ENCODE data around the gene ACY1. TPM values are rescaled to one million over a fixed set of nuclear protein-coding genes. Genes with fewer than 3 reads are reported as not detected.

ACY1 gene
- total and polyA plus RNA-seq, 11 donors: 14.8 to 45.3 (median 25.4) TPM

DNA sequence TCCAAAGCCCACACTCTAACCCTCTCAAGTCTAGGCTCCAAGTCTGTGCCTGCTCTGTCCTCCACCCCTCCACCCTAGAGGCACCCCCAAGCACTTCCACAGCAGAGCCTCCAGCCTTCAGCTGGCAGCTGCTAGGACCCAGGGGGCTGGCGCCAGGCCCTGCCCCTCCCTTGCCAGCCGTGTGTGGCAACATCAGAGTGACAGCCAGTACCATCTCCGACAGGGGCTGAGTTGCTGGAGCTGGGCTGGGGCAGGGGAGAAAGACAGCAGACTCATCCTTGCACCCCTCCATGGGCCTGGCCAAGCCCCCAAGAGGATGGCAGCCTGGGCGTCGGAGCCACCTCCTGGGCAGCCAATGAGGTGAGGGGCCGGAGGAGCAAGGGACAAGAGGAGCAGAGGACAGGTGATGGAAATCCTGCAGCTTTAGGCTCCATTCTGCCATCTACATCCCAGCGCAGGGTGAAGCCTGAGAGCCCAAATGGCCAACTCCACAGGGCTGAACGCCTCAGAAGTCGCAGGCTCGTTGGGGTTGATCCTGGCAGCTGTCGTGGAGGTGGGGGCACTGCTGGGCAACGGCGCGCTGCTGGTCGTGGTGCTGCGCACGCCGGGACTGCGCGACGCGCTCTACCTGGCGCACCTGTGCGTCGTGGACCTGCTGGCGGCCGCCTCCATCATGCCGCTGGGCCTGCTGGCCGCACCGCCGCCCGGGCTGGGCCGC, 28.0 kb upstream of the ACY1 start, which contains the start of gene GPR62:
TSS of gene GPR62 (plus strand) at position 207 of the 718 bp plus-strand sequence. CDS start at position 479, 272 bp downstream.
- Histone ChIP-seq H3K9me3 (no peaks in the 10 kb centered on the region), H3K27me3 (peaks cover 0 to 21% (median 0%) of the 10 kb centered on the region in 9 donors), H3K27ac (peak within 1 kb of the TSS; percentile 16 to 90 (median 79)), H3K36me3 (peaks cover 0 to 29% (median 18%) of the 10 kb centered on the region in 9 donors), H3K4me3 (peak within 1 kb of the TSS; percentile 9 to 62 (median 52)), H3K4me1 (peaks cover 0 to 27% (median 11%) of the 10 kb centered on the region in 12 donors)
- TF ChIP-seq POLR2A (IDR thresholded peaks at IDR 0.05): no peak
- TF ChIP-seq, protein P1, sequence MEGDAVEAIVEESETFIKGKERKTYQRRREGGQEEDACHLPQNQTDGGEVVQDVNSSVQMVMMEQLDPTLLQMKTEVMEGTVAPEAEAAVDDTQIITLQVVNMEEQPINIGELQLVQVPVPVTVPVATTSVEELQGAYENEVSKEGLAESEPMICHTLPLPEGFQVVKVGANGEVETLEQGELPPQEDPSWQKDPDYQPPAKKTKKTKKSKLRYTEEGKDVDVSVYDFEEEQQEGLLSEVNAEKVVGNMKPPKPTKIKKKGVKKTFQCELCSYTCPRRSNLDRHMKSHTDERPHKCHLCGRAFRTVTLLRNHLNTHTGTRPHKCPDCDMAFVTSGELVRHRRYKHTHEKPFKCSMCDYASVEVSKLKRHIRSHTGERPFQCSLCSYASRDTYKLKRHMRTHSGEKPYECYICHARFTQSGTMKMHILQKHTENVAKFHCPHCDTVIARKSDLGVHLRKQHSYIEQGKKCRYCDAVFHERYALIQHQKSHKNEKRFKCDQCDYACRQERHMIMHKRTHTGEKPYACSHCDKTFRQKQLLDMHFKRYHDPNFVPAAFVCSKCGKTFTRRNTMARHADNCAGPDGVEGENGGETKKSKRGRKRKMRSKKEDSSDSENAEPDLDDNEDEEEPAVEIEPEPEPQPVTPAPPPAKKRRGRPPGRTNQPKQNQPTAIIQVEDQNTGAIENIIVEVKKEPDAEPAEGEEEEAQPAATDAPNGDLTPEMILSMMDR (IDR thresholded peaks at IDR 0.05): no peak
- 22 to 58% (median 30%) methylated on average over 9 to 33 of the region's 33 CpGs for WGBS, 4 donors
- intact Hi-C loops (cut with DNase I): no loop called here
- DNase-seq (peak in 2 of 5 donors; percentile 25 to 30), ATAC-seq (peak in 1 of 4 donors; percentile 5)

DNA sequence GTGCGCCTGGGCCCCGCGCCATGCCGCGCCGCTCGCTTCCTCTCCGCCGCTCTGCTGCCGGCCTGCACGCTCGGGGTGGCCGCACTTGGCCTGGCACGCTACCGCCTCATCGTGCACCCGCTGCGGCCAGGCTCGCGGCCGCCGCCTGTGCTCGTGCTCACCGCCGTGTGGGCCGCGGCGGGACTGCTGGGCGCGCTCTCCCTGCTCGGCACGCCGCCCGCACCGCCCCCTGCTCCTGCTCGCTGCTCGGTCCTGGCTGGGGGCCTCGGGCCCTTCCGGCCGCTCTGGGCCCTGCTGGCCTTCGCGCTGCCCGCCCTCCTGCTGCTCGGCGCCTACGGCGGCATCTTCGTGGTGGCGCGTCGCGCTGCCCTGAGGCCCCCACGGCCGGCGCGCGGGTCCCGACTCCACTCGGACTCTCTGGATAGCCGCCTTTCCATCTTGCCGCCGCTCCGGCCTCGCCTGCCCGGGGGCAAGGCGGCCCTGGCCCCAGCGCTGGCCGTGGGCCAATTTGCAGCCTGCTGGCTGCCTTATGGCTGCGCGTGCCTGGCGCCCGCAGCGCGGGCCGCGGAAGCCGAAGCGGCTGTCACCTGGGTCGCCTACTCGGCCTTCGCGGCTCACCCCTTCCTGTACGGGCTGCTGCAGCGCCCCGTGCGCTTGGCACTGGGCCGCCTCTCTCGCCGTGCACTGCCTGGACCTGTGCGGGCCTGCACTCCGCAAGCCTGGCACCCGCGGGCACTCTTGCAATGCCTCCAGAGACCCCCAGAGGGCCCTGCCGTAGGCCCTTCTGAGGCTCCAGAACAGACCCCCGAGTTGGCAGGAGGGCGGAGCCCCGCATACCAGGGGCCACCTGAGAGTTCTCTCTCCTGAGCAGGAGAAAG, 27.2 kb upstream of the ACY1 start:
- H3K36me3 ChIP-seq: peaks cover 0 to 34% (median 22%) of the 10 kb centered on the region in 9 donors
- WGBS, 4 donors: 2 to 4% (median 4%) methylated on average over 50 to 97 of the region's 97 CpGs
- peak overlapping the region; percentile 16 to 90 (median 79) for H3K27ac ChIP-seq
- peaks cover 0 to 27% (median 11%) of the 10 kb centered on the region in 12 donors for H3K4me1 ChIP-seq
- ATAC-seq (peak; percentile 18 to 87 (median 74)), DNase-seq (peak; percentile 67 to 84 (median 72))
- H3K27me3 ChIP-seq: peaks cover 0 to 21% (median 0%) of the 10 kb centered on the region in 9 donors
- intact Hi-C loops (cut with DNase I): loop anchor here in 1 of 10 donors (1.0 kb wide), 1 partner anchor 14 kb away; the partner anchor contains the start of gene PARP3
- H3K9me3 ChIP-seq: no peaks in the 10 kb centered on the region
- peak overlapping the region; percentile 9 to 62 (median 52) for H3K4me3 ChIP-seq
- TF ChIP-seq POLR2A (IDR thresholded peaks at IDR 0.05): no peak
- TF ChIP-seq, protein P1 (IDR thresholded peaks at IDR 0.05): peak; percentile 23 to 57 (median 41)

DNA sequence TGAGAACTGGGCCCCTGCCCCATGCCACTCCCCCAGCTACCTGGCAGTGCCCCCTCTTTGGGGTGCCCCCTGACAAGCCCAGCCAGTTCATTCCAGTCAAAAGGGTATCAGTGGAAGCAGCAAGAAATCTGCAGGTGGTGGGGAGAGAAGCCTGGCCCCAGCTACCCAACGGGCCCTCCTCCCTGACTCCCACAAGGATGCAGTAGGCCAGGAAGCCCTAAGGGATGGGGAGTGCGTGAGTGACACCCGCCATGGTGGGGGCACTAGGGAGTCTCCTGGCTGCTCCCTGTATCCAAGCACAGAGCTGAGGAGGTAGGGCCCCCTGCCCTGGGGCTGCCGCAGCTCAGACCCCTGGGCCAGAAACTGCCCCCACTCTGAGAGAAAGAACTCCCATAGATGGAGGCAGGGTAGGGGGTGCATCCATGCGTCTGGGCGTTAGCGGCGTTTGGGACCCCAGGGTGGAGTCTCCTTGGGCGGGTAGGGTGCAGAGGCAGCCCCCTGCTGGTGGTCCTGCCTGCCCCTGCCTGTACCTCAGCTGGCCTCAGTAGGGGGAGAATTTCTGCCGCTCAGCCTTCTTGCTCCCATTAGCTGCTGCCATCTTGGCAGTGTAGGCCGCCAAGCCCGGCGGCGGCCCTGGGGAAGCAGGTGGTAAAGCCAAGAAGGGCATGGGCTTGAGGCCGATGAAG, 25.7 kb upstream of the ACY1 start:
- intact Hi-C loops (cut with DNase I): no loop called here
- ATAC-seq: no peak
- peaks cover 0 to 21% (median 0%) of the 10 kb centered on the region in 9 donors for H3K27me3 ChIP-seq
- no peak overlapping the region for H3K27ac ChIP-seq
- no peak overlapping the region for H3K4me3 ChIP-seq
- 93 to 96% (median 95%) methylated on average over 15 of the region's 15 CpGs for WGBS, 4 donors
- H3K36me3 ChIP-seq: peaks cover 0 to 34% (median 22%) of the 10 kb centered on the region in 9 donors
- peaks cover 0 to 36% (median 24%) of the 10 kb centered on the region in 12 donors for H3K4me1 ChIP-seq
- DNase-seq: peak in 2 of 5 donors; percentile 14 to 43
- TF ChIP-seq POLR2A (IDR thresholded peaks at IDR 0.05): no peak
- TF ChIP-seq, protein P1 (IDR thresholded peaks at IDR 0.05): no peak
- H3K9me3 ChIP-seq: no peaks in the 10 kb centered on the region
